ENCODE data around the gene LAMA3. TPM values are rescaled to one million over a fixed set of nuclear protein-coding genes. Genes with fewer than 3 reads are reported as not detected.

Gene LAMA3
- total and polyA plus RNA-seq, 2 donors (not counting 3 experiments of a cell fraction or from before 2014, with no cell fraction given) = 2.6 to 12.3 TPM

GRCh38 chr18:23847321-23847986 is 158.2 kb downstream of the LAMA3 start:
- BruUV-seq (replicated peaks) = no TSS peak
- intact Hi-C loops (cut with micrococcal nuclease) (no loop called here), dilution Hi-C loops (cut with MboI; ENCODE audit: extremely low pct_ligation_motif_present, low sequenced_read_pairs) (no loop called here)

More at GRCh38 chr18:23847321-23847986, 158.2 kb downstream of the LAMA3 start:
- Histone ChIP-seq H4K20me1 (replicated peaks; ENCODE audit: control insufficient read depth, extremely low read depth, insufficient read depth, low read length) (no peaks in the 10 kb centered on the region), H2AFZ (ENCODE audit: low read depth, low read length) (no peak overlapping the region), H3K4me2 (ENCODE audit: insufficient read depth, low read length) (no peak overlapping the region), H3K9ac (replicated peaks; ENCODE audit: extremely low read depth, insufficient read depth, low read length) (no peak overlapping the region), H3K27me3 (ENCODE audit: control insufficient read depth in 2 of 2, insufficient read depth in 2 of 2, low read length in 2 of 2) (no peaks in the 10 kb centered on the region), H3K27ac (ENCODE audit: insufficient read depth, low read depth, low read length) (no peak overlapping the region), H3K4me1 (ENCODE audit: control insufficient read depth, extremely low read depth, insufficient read depth, low read length) (peaks cover 7% of the 10 kb centered on the region), H3K36me3 (ENCODE audit: control insufficient read depth in 2 of 2, extremely low read depth in 1 of 2, insufficient read depth in 2 of 2, low read length in 2 of 2) (no peaks in the 10 kb centered on the region), H3K9me3 (replicated peaks; ENCODE audit: control insufficient read depth, insufficient read depth, low read length) (no peaks in the 10 kb centered on the region), H3K9me1 (replicated peaks; ENCODE audit: control insufficient read depth, extremely low read depth, insufficient read depth, low read length) (no peaks in the 10 kb centered on the region), H3K79me2 (ENCODE audit: control insufficient read depth, insufficient read depth, low read length) (no peaks in the 10 kb centered on the region), H3K4me3 (replicated peaks in 1 of 3; ENCODE audit: insufficient read depth in 1 of 3, low read depth in 1 of 3, low read length in 3 of 3) (no peak overlapping the region)
- POLR2A ChIA-PET = no interaction called here
- FAIRE-seq (no peak), DNase-seq (ENCODE audit: low read depth, low spot score) (no peak)
- TF ChIP-seq MAX (IDR thresholded peaks at IDR 0.05; ENCODE audit: insufficient read depth, insufficient read length) (no peak), CTCF (IDR thresholded peaks at IDR 0.05; ENCODE audit: extremely low read depth in 1 of 2, insufficient read depth in 1 of 2, low read depth in 1 of 2, low read length in 2 of 2) (no peak), POLR2AphosphoS5 (IDR thresholded peaks at IDR 0.05; ENCODE audit: insufficient read depth, low read depth, low read length) (no peak), MYC (IDR thresholded peaks at IDR 0.05; ENCODE audit: low read depth, low read length) (no peak), JUN (IDR thresholded peaks at IDR 0.05; ENCODE audit: borderline replicate concordance, insufficient read depth, insufficient read length, low read depth) (no peak), FOS (IDR thresholded peaks at IDR 0.05; ENCODE audit: borderline replicate concordance, insufficient read depth, low read length) (no peak), GATA2 (IDR thresholded peaks at IDR 0.05; ENCODE audit: insufficient read depth, insufficient read length, low read depth, low read length) (no peak), POLR2A (IDR thresholded peaks at IDR 0.05; ENCODE audit: low read depth, low read length) (no peak), EZH2 (IDR thresholded peaks at IDR 0.05; ENCODE audit: borderline replicate concordance, low read depth, low read length, severe bottlenecking) (no peak)
- CTCF ChIA-PET = no interaction called here

Data from endothelial cell of umbilical vein (primary cell).